Vagina (tissue), 2 donors: ENCODE results near the gene WBP11. TPM values are rescaled to one million over a fixed set of nuclear protein-coding genes. Genes with fewer than 3 reads are reported as not detected.

Experiments used
- DNase-seq, 2 donors: peaks; one replicate each; pipeline ENCODE4 v3.0.0-alpha.2; 2017; ENCODE audit errors: extremely low spot score in 2 of 2
- H3K27ac ChIP-seq: fragments of 200-600 bp; sonication (generic); one replicate; pipeline ENCODE4 v1.5.1; 2019
- H3K27me3 ChIP-seq: fragments of 200-600 bp; sonication (generic); one replicate; pipeline ENCODE4 v1.5.1; 2019
- H3K36me3 ChIP-seq, 2 donors: fragments of 200-600 bp; sonication (generic); one replicate each; pipeline ENCODE4 v1.5.1; 2017 to 2019
- H3K4me1 ChIP-seq: fragments of 200-600 bp; sonication (generic); one replicate; pipeline ENCODE4 v1.5.1; 2019
- H3K4me3 ChIP-seq, 2 donors: fragments of 200-600 bp; sonication (generic); 1 replicate in 1 of 2; 2 replicates in 1 of 2; pipeline ENCODE4 v1.5.1; 2016 to 2019
- H3K9me3 ChIP-seq: fragments of 200-600 bp; sonication (generic); one replicate; pipeline ENCODE4 v1.5.1; 2019
- CTCF ChIP-seq, 3 experiments: fragments of 450-650 bp in 2 of 3; fragments of 200-600 bp in 1 of 3; sonication (generic) in 1 of 3; IDR thresholded peaks; one replicate each; pipeline ENCODE4 v1.5.1; 2017 to 2019; ENCODE audit warnings: antibody characterized with exemption in 3 of 3, mild to moderate bottlenecking in 2 of 3, moderate library complexity in 2 of 3
- POLR2A ChIP-seq, 2 donors: fragments of 450-650 bp; IDR thresholded peaks; one replicate each; pipeline ENCODE4 v1.6.1; 2017; ENCODE audit warnings: antibody characterized with exemption in 2 of 2, mild to moderate bottlenecking in 2 of 2, moderate library complexity in 2 of 2
- POLR2AphosphoS5 ChIP-seq, 2 donors: sonication (generic); formaldehyde crosslinking; IDR thresholded peaks; one replicate each; pipeline ENCODE4 v1.9.0; 2017; ENCODE audit warnings: antibody characterized with exemption in 2 of 2, mild to moderate bottlenecking in 2 of 2, low read depth in 1 of 2; ENCODE audit not compliant: insufficient read depth in 1 of 2
- intact Hi-C: fragments of 100-400 bp; cut with DNase I; formaldehyde crosslinking; loops from one replicate; pipeline ENCODE4 v1.15.1; 2023
- total RNA-seq: library from RNA; depleted of rRNA; stranded (reverse); fragments of >200 nt; gene quantifications from one replicate; pipeline ENCODE4 v1.2.3, GENCODE V29; 2016

The WBP11 gene
- total RNA-seq, 1 donor from 2014 or later: 12.8 TPM

DNA sequence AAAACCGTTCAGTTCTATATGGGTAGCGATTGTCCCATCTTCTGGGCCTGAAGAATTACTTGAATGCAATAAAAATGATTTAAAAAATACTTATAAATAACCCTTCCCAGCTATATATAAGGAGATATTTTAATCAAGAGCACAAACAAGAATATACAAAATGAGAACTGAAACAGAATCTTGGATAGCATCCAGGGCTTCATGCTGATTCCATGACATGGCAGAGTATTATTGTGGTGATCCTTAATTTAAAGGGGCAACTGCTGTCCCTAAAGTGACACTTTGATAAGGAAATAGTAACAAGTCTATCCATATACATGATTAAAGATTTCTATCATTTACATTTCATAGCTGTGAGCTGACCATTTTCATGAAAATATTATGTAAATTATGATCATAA, 18.8 kb downstream of the WBP11 start:
- Histone ChIP-seq H3K27me3 (no peaks in the 10 kb centered on the region), H3K4me1 (no peaks in the 10 kb centered on the region), H3K9me3 (no peaks in the 10 kb centered on the region), H3K36me3 (peaks cover 6 to 35% of the 10 kb centered on the region in 2 donors), H3K4me3 (no peak overlapping the region), H3K27ac (no peak overlapping the region)
- DNase-seq: no peak
- intact Hi-C loops: no loop called here
- TF ChIP-seq POLR2A (IDR thresholded peaks at IDR 0.05): no peak
- no peak for TF ChIP-seq POLR2AphosphoS5 (IDR thresholded peaks at IDR 0.05; ENCODE audit: insufficient read depth in 1 of 2, low read depth in 1 of 2)
- no peak for TF ChIP-seq CTCF (IDR thresholded peaks at IDR 0.05)

DNA sequence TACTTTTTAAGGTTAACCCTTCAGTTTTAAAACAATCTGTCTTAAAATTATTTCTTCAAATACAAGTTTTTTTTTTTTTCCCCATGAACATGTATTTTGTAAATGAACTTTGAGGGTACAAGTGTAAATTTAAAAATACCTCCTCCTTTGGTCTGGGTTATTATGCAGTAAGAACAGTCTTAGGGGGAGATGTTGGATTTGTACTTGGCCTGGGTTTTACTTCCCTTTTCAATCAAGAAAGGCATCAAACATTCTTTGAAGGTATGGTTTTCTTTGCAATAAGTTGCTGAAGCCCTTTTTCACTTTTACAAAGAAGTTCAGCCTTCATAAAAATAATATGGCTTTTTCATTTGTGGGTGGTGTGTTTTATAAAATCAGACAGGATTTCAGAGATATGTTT, 20.5 kb downstream of the WBP11 start:
- TF ChIP-seq POLR2AphosphoS5 (IDR thresholded peaks at IDR 0.05; ENCODE audit: insufficient read depth in 1 of 2, low read depth in 1 of 2) (no peak), POLR2A (IDR thresholded peaks at IDR 0.05) (no peak), CTCF (IDR thresholded peaks at IDR 0.05) (no peak)
- Histone ChIP-seq H3K27me3 (no peaks in the 10 kb centered on the region), H3K4me3 (no peak overlapping the region), H3K36me3 (peaks cover 2 to 18% of the 10 kb centered on the region in 2 donors), H3K9me3 (no peaks in the 10 kb centered on the region), H3K27ac (no peak overlapping the region), H3K4me1 (no peaks in the 10 kb centered on the region)
- intact Hi-C loops: no loop called here
- DNase-seq: no peak

DNA sequence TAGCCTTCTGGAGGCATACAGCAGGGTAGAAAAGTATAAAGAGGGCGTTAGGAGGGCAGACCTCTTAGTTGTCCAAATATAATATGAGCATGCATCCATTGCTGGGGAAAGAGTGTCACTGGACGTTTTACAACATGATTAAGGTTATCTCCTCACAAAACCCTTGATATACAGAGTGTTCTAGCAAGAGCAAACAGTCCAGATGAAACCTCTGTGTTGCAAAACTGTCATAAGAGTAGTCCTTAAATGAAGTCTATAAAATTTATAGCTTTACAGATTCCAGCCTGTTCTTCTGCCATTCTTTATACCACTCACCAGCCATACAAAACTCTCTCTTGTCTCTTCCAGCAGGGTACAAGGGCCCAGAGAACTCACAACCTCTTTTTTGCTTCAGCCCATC, 21.7 kb downstream of the WBP11 start:
- Histone ChIP-seq H3K27me3 (no peaks in the 10 kb centered on the region), H3K9me3 (no peaks in the 10 kb centered on the region), H3K4me3 (no peak overlapping the region), H3K4me1 (peaks cover 12% of the 10 kb centered on the region), H3K36me3 (peaks cover 0 to 6% of the 10 kb centered on the region in 2 donors), H3K27ac (no peak overlapping the region)
- intact Hi-C loops: no loop called here
- DNase-seq: no peak
- TF ChIP-seq POLR2AphosphoS5 (IDR thresholded peaks at IDR 0.05; ENCODE audit: insufficient read depth in 1 of 2, low read depth in 1 of 2) (no peak), POLR2A (IDR thresholded peaks at IDR 0.05) (no peak), CTCF (IDR thresholded peaks at IDR 0.05) (no peak)

- no peaks in the 10 kb centered on the region for H3K36me3 ChIP-seq
- H3K27me3 ChIP-seq: no peaks in the 10 kb centered on the region
- no peak overlapping the region for H3K4me3 ChIP-seq
- intact Hi-C loops: no loop called here
- no peak overlapping the region for H3K27ac ChIP-seq
- no peak for DNase-seq
- TF ChIP-seq CTCF (IDR thresholded peaks at IDR 0.05): no peak
- TF ChIP-seq POLR2AphosphoS5 (IDR thresholded peaks at IDR 0.05; ENCODE audit: insufficient read depth in 1 of 2, low read depth in 1 of 2): no peak
- TF ChIP-seq POLR2A (IDR thresholded peaks at IDR 0.05): no peak
- no peaks in the 10 kb centered on the region for H3K9me3 ChIP-seq
- peaks cover 19% of the 10 kb centered on the region for H3K4me1 ChIP-seq
These were observed 22.4 kb downstream of the WBP11 start for GRCh38 chr12:14780859-14781258.

GRCh38 chr12:14779834-14780233, 23.4 kb downstream of the WBP11 start:
- Histone ChIP-seq H3K27me3 (no peaks in the 10 kb centered on the region), H3K9me3 (no peaks in the 10 kb centered on the region), H3K4me3 (no peak overlapping the region), H3K4me1 (peaks cover 24% of the 10 kb centered on the region), H3K36me3 (no peaks in the 10 kb centered on the region), H3K27ac (no peak overlapping the region)
- no peak for TF ChIP-seq CTCF (IDR thresholded peaks at IDR 0.05)
- TF ChIP-seq POLR2A (IDR thresholded peaks at IDR 0.05): no peak
- DNase-seq: no peak
- intact Hi-C loops: loop anchor here (10.0 kb wide), 1 partner anchor 105 kb away; the partner anchor contains the start of gene MGP
